CD4-positive, alpha-beta T cell treated with Interleukin-12 subunit alpha and Interleukin-12 subunit beta, for 1 hour (primary cell): ENCODE results near the gene TMEM50B.
"Not testable (repeated sequence)": the region's sequence is repeated elsewhere in the genome, so short reads cannot be mapped to it uniquely, and the experiment has no call there.

Experiments
- DNase-seq: peaks from one replicate; pipeline ENCODE4 v3.0.0-alpha.2; 2020

Gene TMEM50B

DNA sequence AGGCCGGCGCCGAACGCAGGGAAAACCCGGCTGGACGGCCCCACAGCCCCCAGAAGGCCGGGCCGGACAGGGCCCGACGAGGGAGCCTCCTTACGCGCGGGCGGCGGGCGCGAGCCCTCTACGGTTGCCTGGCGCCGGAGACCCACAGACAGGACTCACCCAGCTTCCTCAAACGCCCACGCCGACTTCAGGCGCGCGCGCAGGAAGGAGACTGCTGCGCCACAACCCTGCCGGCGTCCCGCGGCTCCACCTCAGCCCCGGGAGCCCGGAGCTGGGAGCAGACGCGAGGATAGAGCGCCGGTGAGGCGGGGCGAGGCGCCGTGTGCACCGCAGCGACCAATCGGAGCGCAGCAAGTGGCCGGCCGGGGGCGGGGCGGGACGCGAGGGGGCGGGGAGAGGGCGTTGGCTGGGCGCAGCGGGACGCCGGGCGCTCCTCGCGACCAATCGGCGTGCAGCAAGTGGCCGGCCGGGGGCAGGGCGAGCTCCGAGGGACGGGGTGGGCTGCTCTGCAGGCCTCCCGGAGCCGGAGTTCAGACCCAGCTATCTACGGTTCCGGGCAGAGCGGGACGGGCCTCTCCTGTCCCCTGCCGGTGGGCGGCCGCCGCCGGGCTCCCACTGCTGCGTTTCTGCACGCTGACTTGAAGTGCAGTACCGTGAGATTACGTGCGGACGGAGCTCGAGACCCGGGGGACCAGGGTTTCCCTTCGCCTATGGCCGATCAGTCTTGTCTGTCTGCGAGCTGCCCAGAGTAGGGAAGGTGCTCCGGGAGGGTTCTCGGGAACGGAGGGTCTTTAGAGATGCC lies at the start of gene TMEM50B:
Gene TMEM50B (minus strand): TSS at position 296 of the 802 bp plus-strand sequence. CDS start 11,089 bp downstream, outside the sequence.
- peak; percentile 97 for DNase-seq

DNA sequence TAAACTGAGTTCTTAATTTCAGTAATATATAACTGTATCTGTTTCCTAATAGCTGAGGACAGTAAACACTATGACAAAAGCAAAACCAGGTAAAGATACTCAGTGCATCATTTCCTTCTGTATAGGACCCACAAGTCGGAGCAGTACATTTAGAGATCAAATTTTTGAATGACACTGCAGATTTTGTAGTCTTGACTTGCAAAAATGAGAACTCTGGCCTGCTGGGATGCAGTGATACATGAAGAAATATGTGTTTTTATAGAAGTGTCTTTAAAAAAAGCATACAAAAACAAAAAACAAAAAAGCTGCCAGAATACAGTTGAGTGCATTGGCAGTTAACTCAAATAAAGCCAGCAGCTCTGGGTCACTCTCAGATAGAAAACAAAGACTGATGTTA lies 43.2 kb upstream of the TMEM50B start:
- DNase-seq: no peak

DNA sequence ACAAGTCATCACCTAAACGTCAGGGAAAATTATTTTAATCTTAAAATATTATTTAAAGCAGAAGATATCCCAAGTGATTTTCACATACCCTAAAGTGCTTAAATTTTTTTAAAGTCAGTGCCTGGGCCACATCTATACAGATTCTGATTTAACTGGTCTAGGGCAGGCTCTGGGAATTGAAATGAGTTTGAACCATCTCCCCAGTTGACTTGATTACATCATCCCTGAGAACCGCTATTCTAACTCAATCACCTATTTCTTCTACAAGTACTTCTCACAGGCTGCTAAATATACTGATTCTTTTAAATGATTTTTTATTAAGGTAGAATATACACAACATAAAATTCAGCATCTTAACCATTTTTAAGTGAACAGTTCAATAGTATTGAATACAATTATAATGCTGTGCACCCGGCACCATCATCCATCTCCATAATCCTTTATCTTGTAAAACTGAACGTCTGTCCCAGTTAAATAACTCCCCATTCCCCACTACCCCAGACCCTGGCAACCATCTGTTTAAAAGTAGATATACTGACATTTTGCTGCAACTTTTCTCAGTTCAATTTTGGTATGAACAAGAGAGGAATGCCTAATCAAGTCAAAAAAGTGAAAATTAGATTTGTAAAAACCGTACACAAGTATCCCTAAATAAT lies 42.7 kb upstream of the TMEM50B start:
- no peak for DNase-seq

DNA sequence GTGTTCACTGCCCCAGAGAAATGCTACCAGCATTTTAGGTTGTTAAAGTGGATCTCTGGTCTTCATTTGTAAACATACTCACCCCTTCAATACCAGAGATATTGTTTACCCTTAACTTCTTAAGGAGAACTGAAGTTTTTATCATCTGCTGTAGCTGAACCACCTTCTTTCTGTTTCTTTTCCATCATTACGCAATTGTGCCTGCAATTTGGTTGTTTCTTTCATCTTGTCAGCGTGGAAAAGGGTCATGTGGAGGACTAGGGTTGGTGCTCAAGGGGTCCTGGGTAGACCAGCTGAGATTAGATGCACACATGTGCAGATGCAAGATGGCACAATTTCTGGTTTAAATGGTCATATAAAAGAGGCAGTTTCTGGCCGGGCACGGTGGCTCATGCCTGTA lies 39.1 kb upstream of the TMEM50B start:
- DNase-seq: no peak

DNA sequence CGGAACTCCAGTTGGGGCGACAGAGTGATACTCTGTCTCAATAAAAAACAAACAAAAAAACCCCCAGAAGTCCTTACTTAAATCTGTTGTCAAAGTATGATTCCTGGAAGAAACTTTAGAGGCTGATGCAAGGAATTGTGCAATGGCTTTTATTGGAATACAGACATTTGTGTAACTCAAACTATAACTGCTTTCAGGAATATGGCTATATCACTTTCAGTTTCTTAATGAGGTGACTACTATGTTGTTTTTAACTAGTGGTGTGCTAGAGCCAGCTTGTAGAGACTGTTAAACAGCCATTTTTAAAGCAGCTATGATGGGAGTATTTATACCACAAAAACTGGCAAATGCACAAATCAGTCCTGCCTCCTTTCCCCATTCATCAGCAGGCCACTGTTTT lies 34.5 kb upstream of the TMEM50B start:
- no peak for DNase-seq

DNA sequence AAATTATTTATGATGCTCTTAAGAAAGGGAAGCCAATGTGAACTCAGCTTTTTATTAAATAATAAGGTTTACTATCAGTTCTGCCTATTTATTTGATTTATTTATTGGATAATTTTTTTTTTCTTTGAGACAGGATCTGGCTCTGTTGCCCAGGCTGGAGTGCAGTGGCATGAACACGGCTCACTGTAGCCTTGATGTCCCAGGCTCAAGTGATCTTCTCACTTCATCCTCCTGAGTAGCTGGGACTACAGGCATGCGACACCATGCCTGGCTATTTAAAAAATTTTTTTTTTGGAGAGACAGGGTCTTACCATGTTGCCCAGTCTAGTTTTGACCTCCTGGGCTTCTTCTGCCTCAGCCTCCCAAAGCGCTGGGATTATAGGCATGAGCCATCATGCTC lies 32.7 kb upstream of the TMEM50B start:
- no peak for DNase-seq

DNA sequence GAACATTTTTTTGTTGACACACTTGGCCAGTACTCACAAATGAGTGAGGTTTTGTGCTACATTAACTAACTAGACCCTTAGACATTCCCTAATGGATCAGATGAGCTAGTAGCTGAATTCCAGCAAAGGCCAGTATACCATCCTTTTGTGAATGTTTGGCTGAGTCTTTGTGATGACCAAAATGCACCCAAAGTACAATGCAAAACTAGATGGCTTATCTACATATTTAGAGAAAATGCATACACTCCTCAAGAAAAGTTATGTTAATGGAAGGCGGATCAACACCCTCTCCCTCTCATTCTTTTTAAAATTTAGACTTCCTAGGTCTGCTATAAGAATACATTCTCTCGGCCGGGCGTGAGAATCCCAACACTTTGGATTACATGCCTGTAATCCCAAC lies 31.9 kb upstream of the TMEM50B start:
- DNase-seq: no peak

DNA sequence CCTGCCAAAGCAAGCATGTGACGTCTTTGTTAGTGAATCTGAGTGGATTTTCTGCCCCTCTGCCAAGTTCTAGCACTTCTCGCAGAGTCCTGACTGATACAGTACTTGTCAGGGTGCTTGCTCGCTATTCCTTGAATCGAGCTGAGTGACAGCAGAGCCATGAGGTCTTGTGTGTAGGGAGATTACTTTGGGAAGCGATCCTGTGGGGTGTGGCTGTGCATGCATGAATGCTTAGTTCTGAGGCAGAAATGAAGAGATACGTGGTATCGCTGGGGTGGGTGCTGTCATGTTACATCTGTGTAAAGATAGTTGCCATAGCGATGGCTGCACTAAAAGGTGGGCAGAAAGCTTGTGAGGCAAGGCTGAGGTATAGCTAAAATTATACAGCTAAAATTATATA lies 31.1 kb upstream of the TMEM50B start:
- DNase-seq: no peak

DNA sequence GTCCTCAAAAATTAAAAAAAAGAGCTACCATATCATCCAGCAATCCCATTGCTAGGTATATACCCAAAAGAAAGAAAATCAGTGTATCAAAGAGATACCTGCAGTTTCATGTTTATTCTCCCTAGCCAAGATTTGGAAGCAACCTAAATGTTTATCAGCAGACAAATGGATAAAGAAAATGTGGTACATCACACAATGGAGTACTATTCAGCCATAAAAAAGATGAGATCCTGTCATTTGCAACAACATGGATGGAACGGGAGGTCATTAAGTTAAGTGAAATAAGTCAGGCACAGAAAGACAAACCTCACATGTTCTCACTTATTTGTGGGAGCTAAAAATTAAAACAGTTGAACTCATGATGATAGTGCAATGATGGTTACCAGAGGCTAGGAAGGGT lies 27.2 kb upstream of the TMEM50B start:
- not testable (repeated sequence) for DNase-seq

DNA sequence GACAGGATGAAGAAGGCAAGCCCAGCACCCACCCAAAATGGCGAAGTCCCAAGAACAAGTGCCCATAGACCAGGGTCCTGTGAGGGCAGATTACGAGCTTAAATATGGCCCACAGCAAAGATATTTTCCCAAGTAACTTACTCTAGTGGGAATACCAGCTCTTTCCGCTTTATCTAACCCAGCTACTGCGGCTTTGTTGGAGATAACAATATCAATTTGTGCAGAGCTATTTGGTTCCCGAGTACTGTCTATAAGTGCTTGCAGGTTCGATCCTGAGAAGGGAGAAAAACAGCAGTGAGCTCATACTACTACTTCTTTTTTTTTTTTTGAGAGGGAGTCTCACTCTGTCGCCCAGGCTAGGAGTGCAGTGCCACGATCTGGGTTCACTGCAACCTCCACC lies 26.1 kb upstream of the TMEM50B start:
- no peak for DNase-seq

DNA sequence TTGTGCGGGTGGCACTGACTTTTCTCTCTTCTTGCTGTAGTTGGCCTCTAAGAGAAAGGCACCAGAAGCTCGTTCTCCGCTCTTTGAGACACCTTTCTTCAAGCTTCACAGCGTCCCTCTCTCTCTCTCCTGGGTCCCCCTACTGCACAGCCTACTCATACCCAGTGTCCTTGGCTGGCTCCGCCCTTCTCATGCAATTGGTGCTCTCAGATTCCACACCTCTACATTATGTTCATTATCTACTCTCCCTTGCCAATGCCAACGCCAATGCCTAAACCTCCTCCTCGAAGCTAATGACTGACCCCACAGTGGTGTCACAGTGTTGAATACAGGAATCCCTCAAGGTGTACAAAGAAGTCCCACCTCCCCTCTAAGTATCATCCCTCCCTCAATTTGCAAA lies 16.6 kb upstream of the TMEM50B start:
- no peak for DNase-seq

DNA sequence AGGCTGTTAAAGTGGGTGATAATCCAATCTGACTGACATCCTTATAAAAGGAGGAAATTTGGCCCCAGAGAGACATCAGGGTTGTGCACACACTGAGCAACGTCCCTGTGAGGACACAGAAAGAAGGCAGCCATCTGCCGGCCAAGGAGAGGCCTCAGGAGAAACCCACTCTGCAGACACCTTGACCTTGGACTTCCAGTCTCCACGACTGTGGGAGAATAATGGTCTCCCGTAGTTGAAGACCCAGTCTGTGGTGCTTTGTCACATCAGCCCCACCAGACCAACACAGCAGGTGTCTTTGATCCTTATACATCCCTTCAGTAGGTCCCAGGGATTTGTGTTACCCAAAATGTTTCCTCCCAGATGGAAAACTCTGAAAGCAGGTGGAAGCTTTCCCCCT lies 16.0 kb upstream of the TMEM50B start:
- no peak for DNase-seq

DNA sequence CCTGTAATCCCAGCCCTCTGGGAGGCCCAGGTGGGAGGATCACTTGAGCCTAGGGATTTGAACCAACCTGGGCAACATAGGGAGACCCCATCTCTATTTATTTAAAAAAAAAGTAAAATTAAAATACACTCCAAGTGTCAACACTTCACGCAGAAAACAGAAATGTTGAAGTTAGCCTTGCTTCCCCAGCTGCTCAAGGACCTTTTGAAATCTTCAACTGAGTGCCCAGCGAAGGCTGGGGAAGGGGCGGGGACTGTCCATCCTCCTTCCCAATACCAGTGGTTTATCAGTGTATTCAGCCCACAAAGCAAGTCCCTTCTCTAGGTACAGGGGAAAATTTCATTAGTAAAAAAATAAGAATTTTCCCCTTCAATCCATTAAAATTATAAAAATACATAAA lies 14.0 kb upstream of the TMEM50B start:
- DNase-seq: no peak

DNA sequence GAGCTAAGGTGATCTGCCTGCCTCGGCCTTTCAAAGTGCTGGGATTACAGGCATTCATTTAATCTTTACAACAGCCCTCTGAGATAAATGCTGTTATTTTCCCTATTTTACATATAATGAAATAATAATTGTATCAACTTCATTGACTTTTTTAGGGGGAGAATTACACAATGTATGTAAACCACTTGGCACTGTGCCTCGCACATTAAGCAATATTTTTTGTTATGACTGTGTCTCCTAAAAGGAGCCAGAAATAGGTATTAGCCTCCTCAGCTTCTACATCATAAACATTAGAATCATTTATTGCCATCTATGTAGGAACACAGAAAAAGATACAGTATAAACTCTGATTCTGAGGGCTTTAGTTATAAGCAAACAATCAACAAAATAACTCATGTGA lies 12.8 kb upstream of the TMEM50B start:
- DNase-seq: no peak

DNA sequence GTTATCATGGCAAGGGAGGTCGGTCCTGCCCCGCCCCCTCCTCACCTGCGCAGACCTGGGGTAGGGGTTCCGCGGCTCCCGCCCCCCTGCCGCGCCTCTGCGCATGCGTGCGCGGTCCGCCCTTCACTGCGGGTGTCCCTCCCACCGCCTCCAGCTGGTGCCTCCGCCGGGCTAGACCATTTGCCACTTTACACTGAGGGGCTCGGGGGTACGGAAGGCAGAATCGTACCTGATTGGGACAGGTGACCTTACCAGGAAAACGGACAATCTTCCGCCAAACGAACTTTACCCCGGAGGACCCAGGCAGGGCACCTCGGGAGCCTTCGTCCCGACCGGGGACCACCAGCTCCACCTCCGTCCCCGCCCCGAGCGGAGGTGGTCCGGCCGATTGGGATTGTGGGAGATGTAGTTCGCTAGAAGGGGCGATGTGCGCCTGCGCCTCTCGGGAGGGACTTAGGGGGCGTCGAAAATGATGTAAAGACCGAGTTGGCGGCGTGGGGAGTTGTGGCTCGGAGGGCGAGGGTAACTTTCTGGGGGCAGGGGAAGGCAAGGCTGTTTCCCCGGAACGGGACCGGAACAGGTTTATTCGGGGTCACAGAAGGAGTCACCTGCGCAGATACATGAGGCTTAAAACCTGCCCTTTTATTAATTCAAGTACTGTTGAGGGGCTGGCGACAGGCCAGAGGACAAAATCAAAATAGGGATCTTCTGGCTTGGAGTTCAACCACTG lies 11.8 kb upstream of the TMEM50B start, which contains the start of gene DNAJC28:
Gene DNAJC28 (minus strand): TSS at position 344 of the 730 bp plus-strand sequence. CDS start 2,323 bp downstream, outside the sequence.
- peak; percentile 95 for DNase-seq

DNA sequence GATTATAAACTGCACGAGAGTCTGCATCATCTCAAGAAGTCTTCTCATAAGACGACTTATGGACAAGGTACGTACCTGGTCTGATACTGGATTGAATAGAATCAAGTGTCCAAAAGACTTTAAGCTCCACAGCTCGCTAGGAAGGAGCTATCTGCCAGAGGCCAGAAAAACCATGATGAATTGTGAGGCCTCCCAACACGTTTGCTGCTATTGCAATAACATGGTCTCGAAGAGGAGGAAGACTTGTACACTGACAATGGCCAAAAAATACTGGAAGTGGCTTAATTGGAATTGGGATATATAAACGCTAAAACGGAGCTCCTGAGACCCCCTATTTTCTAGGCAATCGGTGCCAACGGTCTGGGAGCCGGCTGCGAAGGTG lies 11.2 kb upstream of the TMEM50B start:
- no peak for DNase-seq

DNA sequence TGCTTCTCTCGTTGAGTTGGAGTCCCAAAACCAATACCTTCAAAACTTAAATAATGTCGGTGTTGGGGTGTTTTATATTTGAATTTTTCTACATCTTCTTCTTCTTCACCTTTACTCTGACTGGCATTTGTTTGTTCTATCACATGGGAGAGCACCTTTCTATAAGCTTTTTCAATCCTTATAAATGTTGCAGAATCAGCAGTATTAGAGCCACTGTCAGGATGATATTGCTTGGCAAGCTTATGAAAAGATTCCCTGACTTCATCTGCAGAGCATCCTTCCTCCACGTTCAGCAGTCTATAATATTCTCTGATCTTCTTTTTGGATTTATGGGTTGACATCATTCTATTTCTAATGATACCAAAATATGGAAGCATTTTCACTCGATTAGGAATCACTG lies 9.2 kb upstream of the TMEM50B start:
- DNase-seq: no peak

DNA sequence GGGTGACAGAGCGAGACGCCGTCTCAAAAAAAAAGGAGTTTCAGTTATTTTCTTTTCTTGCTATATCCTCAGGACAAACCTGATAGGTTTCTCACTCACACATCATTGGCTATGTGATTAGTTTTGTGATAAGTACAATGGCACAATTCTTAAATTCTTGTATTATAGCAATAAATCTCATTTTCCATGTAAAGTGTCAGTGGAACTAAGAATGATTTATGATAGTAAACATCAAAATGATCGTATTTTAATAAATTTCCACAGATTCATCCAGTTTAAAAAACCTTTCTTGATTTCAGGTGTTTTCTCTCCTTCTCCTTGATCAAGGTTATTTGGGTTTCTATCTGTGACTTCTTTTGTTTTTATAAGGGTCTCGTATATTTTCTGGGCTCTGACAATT lies 8.2 kb upstream of the TMEM50B start:
- DNase-seq: no peak

DNA sequence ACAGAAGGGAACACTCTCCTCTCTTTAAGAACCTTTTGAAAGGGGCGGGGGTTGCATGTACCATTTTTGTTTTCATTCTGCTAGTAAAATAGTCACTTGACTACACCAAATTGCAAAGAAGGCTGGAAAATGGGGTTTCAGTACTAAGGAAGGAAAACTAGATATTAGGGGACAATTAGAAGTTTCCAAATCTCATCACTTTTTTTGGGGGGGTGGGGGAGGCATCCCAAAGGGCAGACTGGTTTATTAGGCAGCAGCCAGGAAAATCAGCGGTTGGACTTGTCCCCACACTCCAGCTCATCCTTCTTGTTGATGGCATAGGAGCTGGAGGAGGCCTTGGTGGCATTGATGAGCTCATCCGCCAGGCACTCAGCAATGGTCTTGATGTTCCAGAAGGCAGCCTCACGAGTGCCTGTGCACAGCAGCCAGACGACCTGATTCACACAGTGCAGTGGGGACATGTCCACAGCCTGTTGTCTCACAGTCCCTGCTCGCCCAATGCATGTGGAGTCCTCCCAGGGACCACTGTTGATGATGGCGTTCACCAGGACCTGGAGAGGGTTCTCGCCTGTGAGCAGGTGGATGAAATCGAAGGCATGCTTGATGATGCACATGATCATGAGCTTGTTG lies 1.7 kb upstream of the TMEM50B start:
- no peak for DNase-seq

DNA sequence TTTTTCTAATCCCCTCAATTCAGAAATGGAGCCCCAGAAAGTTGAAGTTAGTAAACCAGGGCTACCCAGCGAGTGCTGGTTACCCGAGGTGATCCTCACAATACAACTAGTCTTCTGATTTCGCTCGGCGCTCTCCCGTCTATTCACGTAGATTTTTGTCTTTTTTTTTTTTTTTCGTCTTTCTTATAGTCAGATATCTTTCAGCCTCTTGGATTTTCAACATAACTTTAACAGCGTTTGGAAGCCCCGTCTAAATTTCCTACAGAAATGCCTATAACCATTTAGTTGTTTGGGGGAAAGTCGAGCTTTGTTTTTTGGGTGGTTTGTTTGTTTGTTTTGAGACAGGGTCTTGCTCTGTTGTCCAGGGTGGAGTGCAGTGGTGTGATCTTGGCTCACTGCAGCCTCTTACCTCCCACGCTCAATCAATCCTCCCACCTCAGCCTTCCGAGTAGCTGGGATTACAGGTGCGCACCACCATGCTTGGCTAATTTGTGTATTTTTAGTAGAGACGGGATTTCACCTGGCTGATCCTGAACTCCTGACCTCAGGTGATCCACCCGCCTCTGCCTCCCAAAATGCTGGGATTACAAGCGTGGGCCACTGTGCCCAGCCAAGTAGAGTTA lies 818 bp upstream of the TMEM50B start:
- no peak for DNase-seq

DNA sequence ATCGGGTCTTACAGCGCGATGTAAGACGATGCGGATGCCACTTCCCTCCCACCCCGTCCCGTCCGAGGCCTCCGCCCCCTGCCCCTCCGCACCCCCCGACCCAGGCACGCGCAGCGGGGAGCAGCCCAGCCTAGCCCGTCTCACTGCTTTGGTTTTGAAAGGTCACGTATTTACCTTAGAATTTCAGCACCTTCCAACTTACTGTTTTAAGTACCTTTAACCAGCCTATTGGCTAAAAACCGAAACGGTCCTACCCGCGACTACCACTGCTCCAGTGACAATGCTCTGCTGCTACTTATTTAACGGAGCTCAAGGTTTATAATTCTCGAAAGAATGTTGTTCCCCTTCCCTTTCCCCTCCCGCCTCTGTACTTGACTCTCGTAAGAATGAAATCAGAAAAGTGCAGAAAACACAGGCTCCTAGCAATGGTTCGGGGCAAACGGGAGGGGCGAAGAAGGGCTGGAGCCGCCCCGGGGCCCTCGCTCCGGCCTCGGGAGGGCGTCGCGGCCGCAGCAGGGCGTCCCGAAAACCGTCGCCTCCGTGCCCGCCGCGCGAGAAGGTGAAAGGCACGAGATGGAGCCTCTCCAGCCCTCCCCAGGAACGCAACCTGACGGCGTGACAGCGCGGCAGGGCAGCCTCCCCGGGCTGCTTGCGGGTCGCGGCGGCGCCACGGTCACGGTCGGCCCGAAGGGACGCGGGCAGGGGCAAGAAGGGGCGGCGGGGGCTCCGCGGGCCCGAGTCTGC lies 667 bp downstream of the TMEM50B start:
- DNase-seq: peak; percentile 43

DNA sequence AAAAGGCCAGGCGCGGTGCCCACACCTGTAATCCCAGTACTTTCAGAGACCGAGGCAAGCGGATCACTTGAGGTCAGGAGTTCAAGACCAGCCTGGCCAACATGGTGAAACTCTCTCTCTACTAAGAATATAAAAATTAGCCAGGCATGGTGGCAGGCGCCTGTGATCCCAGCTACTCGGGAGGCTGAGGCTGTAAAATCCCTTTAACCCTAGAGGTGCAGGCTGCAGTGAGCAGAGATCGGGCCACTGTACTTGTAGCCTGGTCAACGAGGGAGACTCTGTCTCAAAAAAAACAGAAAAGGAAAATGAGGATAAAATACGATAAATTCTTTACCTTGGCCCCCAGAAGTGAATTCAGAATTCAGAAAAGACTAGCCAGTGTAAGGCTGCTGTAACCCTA lies 1.6 kb downstream of the TMEM50B start:
- DNase-seq: no peak
